Naive thymus-derived CD4-positive, alpha-beta T cell (primary cell): ENCODE results near the gene GPR180. TPM values are rescaled to one million over a fixed set of nuclear protein-coding genes. Genes with fewer than 3 reads are reported as not detected.

Experiments
- ATAC-seq: fragments of 150-1000 bp; cut with Tn5 transposase; 2 replicates; pipeline ENCODE4 v1.10.0; 2021; ENCODE audit warnings: mild to moderate bottlenecking, moderate library complexity
- CTCF ChIA-PET: fragments of 350-600 bp; sonication (Branson Sonifier 250); formaldehyde crosslinking; loops from one replicate; lab custom pipeline; 2021; ENCODE audit warnings: antibody characterized with exemption; lab: Charles Lee
- POLR2A ChIA-PET: fragments of 350-600 bp; sonication (Branson Sonifier 250); formaldehyde crosslinking; loops from one replicate; lab custom pipeline; 2021; ENCODE audit warnings: antibody characterized with exemption, inconsistent platforms; lab: Charles Lee
- DNase-seq, 9 donors: peaks; one replicate each; pipeline versions ENCODE4 v3.0.0 to v3.0.0-alpha.2; 2020 to 2022; ENCODE audit warnings: mixed read lengths in 1 of 9
- H3K27ac ChIP-seq: one replicate; pipeline ENCODE4 v1.7.0; 2013; ENCODE audit warnings: mild to moderate bottlenecking, low read depth, low read length, moderate library complexity
- H3K27me3 ChIP-seq, 2 donors: one replicate each; pipeline ENCODE4 v1.7.0; 2013; ENCODE audit warnings: low read length in 2 of 2, mild to moderate bottlenecking in 2 of 2, moderate library complexity in 2 of 2; ENCODE audit not compliant: control insufficient read depth in 2 of 2, insufficient read depth in 2 of 2
- H3K36me3 ChIP-seq, 3 experiments: 1 replicate in 2 of 3; 2 replicates in 1 of 3; pipeline ENCODE4 v1.7.0; 2013; ENCODE audit warnings: low read length in 3 of 3, mild to moderate bottlenecking in 3 of 3, moderate library complexity in 1 of 3; ENCODE audit not compliant: insufficient read depth in 3 of 3, control insufficient read depth in 2 of 3
- H3K4me1 ChIP-seq, 2 donors: one replicate each; pipeline ENCODE4 v1.7.0; 2013; ENCODE audit warnings: low read length in 2 of 2, mild to moderate bottlenecking in 2 of 2, moderate library complexity in 1 of 2; ENCODE audit not compliant: control insufficient read depth in 2 of 2, insufficient read depth in 2 of 2
- H3K4me3 ChIP-seq: 2 replicates; pipeline ENCODE4 v1.7.0; 2013; ENCODE audit warnings: mild to moderate bottlenecking, low read length
- H3K9me3 ChIP-seq, 3 experiments: 1 replicate in 2 of 3; 2 replicates in 1 of 3; pipeline ENCODE4 v1.7.0; 2013; ENCODE audit warnings: low read length in 3 of 3; ENCODE audit not compliant: control insufficient read depth in 2 of 3
- H3K27ac Mint-ChIP-seq, 9 donors: one replicate each; pipeline ENCODE4 v1.8.0; 2020 to 2022; ENCODE audit warnings: mixed read lengths in 9 of 9, mild to moderate bottlenecking in 8 of 9, moderate library complexity in 5 of 9, inconsistent platforms in 2 of 9
- H3K27me3 Mint-ChIP-seq, 5 donors: one replicate each; pipeline ENCODE4 v1.8.0; 2021 to 2022; ENCODE audit warnings: mixed read lengths in 5 of 5, mild to moderate bottlenecking in 1 of 5
- H3K36me3 Mint-ChIP-seq, 5 donors: one replicate each; pipeline ENCODE4 v1.8.0; 2020 to 2022; ENCODE audit warnings: mixed read lengths in 5 of 5, mild to moderate bottlenecking in 3 of 5, inconsistent platforms in 1 of 5
- H3K4me1 Mint-ChIP-seq, 7 donors: one replicate each; pipeline ENCODE4 v1.8.0; 2020 to 2022; ENCODE audit warnings: mixed read lengths in 7 of 7, mild to moderate bottlenecking in 3 of 7, inconsistent platforms in 1 of 7
- H3K4me3 Mint-ChIP-seq, 10 donors: one replicate each; pipeline ENCODE4 v1.8.0; 2020 to 2022; ENCODE audit warnings: mild to moderate bottlenecking in 10 of 10, mixed read lengths in 10 of 10, moderate library complexity in 6 of 10, inconsistent platforms in 2 of 10
- H3K9me3 Mint-ChIP-seq, 11 donors: one replicate each; pipeline ENCODE4 v1.8.0; 2020 to 2022; ENCODE audit warnings: mixed read lengths in 11 of 11, mild to moderate bottlenecking in 4 of 11, inconsistent platforms in 1 of 11, moderate library complexity in 1 of 11
- intact Hi-C, 2 donors: fragments of 100-400 bp; cut with micrococcal nuclease; formaldehyde crosslinking; loops; one replicate each; pipeline ENCODE4 v1.15.1; 2023
- polyA plus RNA-seq, 2 donors: library from polyadenylated mRNA; unstranded; fragments of 300-500 nt; fragmentation: Illumina TruSeq; gene quantifications; one replicate each; pipeline ENCODE4 v1.2.3, GENCODE V29; 2021
- total RNA-seq, 6 experiments: library from RNA in 5 of 6; stranded (reverse) in 5 of 6; gene quantifications; 1 replicate in 5 of 6; 2 replicates in 1 of 6; pipeline ENCODE4 v1.2.3 and lab custom pipeline; 2021 to 2026

GPR180 gene
- total and polyA plus RNA-seq, 7 experiments from 2014 or later: 1.3 to 7.0 (median 2.2) TPM

GRCh38 chr13:94678845-94679244 is 77.2 kb downstream of the GPR180 start:
- no peak overlapping the region for H3K27ac Mint-ChIP-seq
- H3K9me3 Mint-ChIP-seq: peaks cover 0 to 1% (median 0%) of the 10 kb centered on the region in 11 donors
- no peak overlapping the region for H3K4me3 Mint-ChIP-seq
- H3K9me3 ChIP-seq: no peaks in the 10 kb centered on the region
- H3K4me1 ChIP-seq: no peaks in the 10 kb centered on the region
- H3K4me3 ChIP-seq: no peak overlapping the region
- CTCF ChIA-PET: interaction anchor here (0.5 to 1.2 kb wide), 2 partner anchors 723 to 774 kb away, joined by 4 to 5 read pairs; no protein-coding TSS in a partner anchor
- no peaks in the 10 kb centered on the region for H3K27me3 ChIP-seq
- DNase-seq: no peak
- ATAC-seq: no peak
- H3K36me3 ChIP-seq: no peaks in the 10 kb centered on the region
- H3K36me3 Mint-ChIP-seq: no peaks in the 10 kb centered on the region
- POLR2A ChIA-PET: no interaction called here
- no peaks in the 10 kb centered on the region for H3K4me1 Mint-ChIP-seq
- intact Hi-C loops: loop anchor here in 1 of 2 donors (5.0 kb wide), 1 partner anchor 1153 kb away; no protein-coding TSS in a partner anchor
- no peak overlapping the region for H3K27ac ChIP-seq
- peaks cover 26 to 42% (median 38%) of the 10 kb centered on the region in 5 donors for H3K27me3 Mint-ChIP-seq

- Mint-ChIP-seq H3K9me3 (no peaks in the 10 kb centered on the region), H3K4me1 (no peaks in the 10 kb centered on the region), H3K36me3 (no peaks in the 10 kb centered on the region), H3K27me3 (peaks cover 26 to 42% (median 37%) of the 10 kb centered on the region in 5 donors), H3K4me3 (no peak overlapping the region), H3K27ac (no peak overlapping the region)
- Histone ChIP-seq H3K4me1 (no peaks in the 10 kb centered on the region), H3K9me3 (no peaks in the 10 kb centered on the region), H3K4me3 (no peak overlapping the region), H3K36me3 (no peaks in the 10 kb centered on the region), H3K27ac (no peak overlapping the region), H3K27me3 (no peaks in the 10 kb centered on the region)
- ChIA-PET CTCF (interaction anchor here (1.2 kb wide), 1 partner anchor 723 kb away, joined by 5 read pairs; no protein-coding TSS in a partner anchor), POLR2A (no interaction called here)
- intact Hi-C loops: loop anchor here in 1 of 2 donors (5.0 kb wide), 1 partner anchor 1153 kb away; no protein-coding TSS in a partner anchor
- ATAC-seq (no peak), DNase-seq (no peak)
Measured at GRCh38 chr13:94679614-94680013, 78.0 kb downstream of the GPR180 start.

- no peaks in the 10 kb centered on the region for H3K27me3 ChIP-seq
- ChIA-PET CTCF (no interaction called here), POLR2A (no interaction called here)
- Mint-ChIP-seq H3K9me3 (no peaks in the 10 kb centered on the region), H3K4me1 (no peaks in the 10 kb centered on the region), H3K27ac (peak overlapping the region in 1 of 9 donors; percentile 1), H3K36me3 (no peaks in the 10 kb centered on the region), H3K4me3 (no peak overlapping the region), H3K27me3 (peaks cover 18 to 34% (median 32%) of the 10 kb centered on the region in 5 donors)
- DNase-seq: no peak
- no peak for ATAC-seq
- intact Hi-C loops: no loop called here
- no peak overlapping the region for H3K4me3 ChIP-seq
- no peaks in the 10 kb centered on the region for H3K9me3 ChIP-seq
- H3K36me3 ChIP-seq: no peaks in the 10 kb centered on the region
- H3K4me1 ChIP-seq: no peaks in the 10 kb centered on the region
- H3K27ac ChIP-seq: no peak overlapping the region
Measured at GRCh38 chr13:94682229-94682628, 80.6 kb downstream of the GPR180 start.

- POLR2A ChIA-PET: no interaction called here
- Mint-ChIP-seq H3K9me3 (no peaks in the 10 kb centered on the region), H3K4me1 (no peaks in the 10 kb centered on the region), H3K27ac (no peak overlapping the region), H3K36me3 (no peaks in the 10 kb centered on the region), H3K4me3 (no peak overlapping the region), H3K27me3 (peaks cover 13 to 40% (median 29%) of the 10 kb centered on the region in 5 donors)
- H3K36me3 ChIP-seq: no peaks in the 10 kb centered on the region
- intact Hi-C loops: no loop called here
- CTCF ChIA-PET: no interaction called here
- no peak overlapping the region for H3K27ac ChIP-seq
- no peak for ATAC-seq
- H3K9me3 ChIP-seq: no peaks in the 10 kb centered on the region
- H3K27me3 ChIP-seq: no peaks in the 10 kb centered on the region
- H3K4me3 ChIP-seq: no peak overlapping the region
- no peak for DNase-seq
- H3K4me1 ChIP-seq: no peaks in the 10 kb centered on the region
Measured at GRCh38 chr13:94683409-94683808, 81.8 kb downstream of the GPR180 start.

Other genes starting within 250 kb of the GPR180 start
- gene DCT, start 122.2 kb upstream of the GPR180 start, total RNA-seq: 1 to 10 TPM in 2 of 5 experiments, under 1 TPM in 3; 0.19 to 1.9 (median 0.74) TPM
- under 1 TPM in 1 of 2 donors, not detected in 1; 0.37 TPM for gene DCT, start 122.2 kb upstream of the GPR180 start, polyA plus RNA-seq
- 10 to 100 TPM in 3 of 5 experiments, 1 to 10 TPM in 2; 5.9 to 20.5 (median 13.7) TPM for gene TGDS, start 5.7 kb upstream of the GPR180 start, total RNA-seq
- 10 to 100 TPM; 11.7 to 18.4 TPM for gene TGDS, start 5.7 kb upstream of the GPR180 start, polyA plus RNA-seq
- gene SOX21, start 110.7 kb downstream of the GPR180 start, total RNA-seq: not detected
- gene SOX21, start 110.7 kb downstream of the GPR180 start, polyA plus RNA-seq: not detected